Stomach (tissue), 9 donors: ENCODE measurements around the gene SLC7A11. TPM values are rescaled to one million over a fixed set of nuclear protein-coding genes. Genes with fewer than 3 reads are reported as not detected.

Experiments
- DNase-seq, 2 donors: peaks; one replicate each; pipeline versions ENCODE4 v3.0.0 to v3.0.0-alpha.2; 2013 to 2019
- H3K27ac ChIP-seq, 5 donors: fragments of 200-600 bp in 4 of 5; sonication (generic) in 4 of 5; one replicate each; pipeline ENCODE4 v1.5.1; 2013 to 2019; ENCODE audit warnings: mild to moderate bottlenecking in 1 of 5, moderate library complexity in 1 of 5
- H3K27me3 ChIP-seq, 3 donors: fragments of 200-600 bp; sonication (generic); one replicate each; pipeline ENCODE4 v1.5.1; 2017 to 2019; ENCODE audit warnings: mixed run types in 1 of 3
- H3K36me3 ChIP-seq, 4 donors: fragments of 200-600 bp; sonication (generic); 1 replicate in 3 of 4; 2 replicates in 1 of 4; pipeline ENCODE4 v1.5.1; 2016 to 2019
- H3K4me1 ChIP-seq, 4 donors: fragments of 200-600 bp; sonication (generic); one replicate each; pipeline ENCODE4 v1.5.1; 2016 to 2019
- H3K4me3 ChIP-seq, 4 donors: fragments of 200-600 bp; sonication (generic) in 3 of 4; one replicate each; pipeline ENCODE4 v1.5.1; 2016 to 2019; ENCODE audit warnings: mild to moderate bottlenecking in 1 of 4
- H3K9me3 ChIP-seq, 4 donors: fragments of 200-600 bp; sonication (generic); one replicate each; pipeline ENCODE4 v1.5.1; 2016 to 2019
- CTCF ChIP-seq, 7 experiments: fragments of 450-650 bp in 4 of 7; fragments of 200-600 bp in 3 of 7; sonication (generic) in 3 of 7; IDR thresholded peaks; one replicate each; pipeline ENCODE4 v1.5.1; 2016 to 2019; ENCODE audit warnings: antibody characterized with exemption in 7 of 7, control low read depth in 2 of 7, mild to moderate bottlenecking in 1 of 7
- EP300 ChIP-seq: sonication (generic); formaldehyde crosslinking; IDR thresholded peaks from one replicate; pipeline ENCODE4 v1.6.1; 2017; ENCODE audit warnings: antibody characterized with exemption
- POLR2A ChIP-seq, 4 donors: fragments of 450-650 bp; IDR thresholded peaks; one replicate each; pipeline ENCODE4 v1.6.1; 2016; ENCODE audit warnings: antibody characterized with exemption in 4 of 4, control low read depth in 2 of 4, mild to moderate bottlenecking in 1 of 4, moderate library complexity in 1 of 4
- POLR2AphosphoS5 ChIP-seq, 3 donors: sonication (generic); formaldehyde crosslinking; IDR thresholded peaks; one replicate each; pipeline ENCODE4 v1.6.1; 2016; ENCODE audit warnings: antibody characterized with exemption in 3 of 3
- WGBS, 5 donors: extraction: QIAGEN DNeasy Blood & Tissue Kit in 3 of 5; methylation state at CpG; one replicate each; pipeline versions ENCODE4 v1.1.5 to v1.1.7; 2013 to 2018; 5-methylcytosine and 5-hydroxymethylcytosine counted together
- intact Hi-C: fragments of 100-400 bp; cut with DNase I; formaldehyde crosslinking; loops from one replicate; pipeline ENCODE4 v1.15.1; 2023; ENCODE audit warnings: low total_unique reads
- polyA plus RNA-seq, 3 donors: library from polyadenylated mRNA; stranded (reverse); fragments of 200-250 nt; gene quantifications; one replicate each; pipeline ENCODE4 v1.2.3, GENCODE V29; 2013
- total RNA-seq, 5 donors: library from RNA; depleted of rRNA; stranded (reverse); fragments of >200 nt; gene quantifications; one replicate each; pipeline versions ENCODE4 v1.1.0 to v1.2.3, GENCODE V29; 2014 to 2016
- donor health status: healthy with polysubstance abuse.
- donor health status: Bipolar disorder and iron deficiency.
- donor health status: healthy.

The SLC7A11 gene
- total and polyA plus RNA-seq, 8 donors: 0.50 to 15.8 (median 2.3) TPM; not detected in 1

- H3K27ac ChIP-seq: no peak overlapping the region
- TF ChIP-seq POLR2A (IDR thresholded peaks at IDR 0.05) (no peak), EP300 (no peak), POLR2AphosphoS5 (IDR thresholded peaks at IDR 0.05) (no peak), CTCF (IDR thresholded peaks at IDR 0.05) (no peak)
- peak in 1 of 2 donors; percentile 29 for DNase-seq
- H3K4me3 ChIP-seq: no peak overlapping the region
- WGBS, 5 donors: 68 to 80% (median 70%) methylated on average over 3 of the region's 3 CpGs
- H3K27me3 ChIP-seq: no peaks in the 10 kb centered on the region
- no peaks in the 10 kb centered on the region for H3K9me3 ChIP-seq
- intact Hi-C loops: no loop called here
- no peaks in the 10 kb centered on the region for H3K36me3 ChIP-seq
- no peaks in the 10 kb centered on the region for H3K4me1 ChIP-seq
Observed at GRCh38 chr4:138190452-138190858, 51.7 kb downstream of the SLC7A11 start.

GRCh38 chr4:138189206-138189605 is 52.9 kb downstream of the SLC7A11 start:
- DNase-seq: no peak
- 62 to 73% (median 65%) methylated on average over 4 of the region's 4 CpGs for WGBS, 5 donors
- no peaks in the 10 kb centered on the region for H3K36me3 ChIP-seq
- H3K27ac ChIP-seq: no peak overlapping the region
- no peaks in the 10 kb centered on the region for H3K27me3 ChIP-seq
- no peaks in the 10 kb centered on the region for H3K4me1 ChIP-seq
- no peak for TF ChIP-seq POLR2AphosphoS5 (IDR thresholded peaks at IDR 0.05)
- no peak for TF ChIP-seq CTCF (IDR thresholded peaks at IDR 0.05)
- TF ChIP-seq POLR2A (IDR thresholded peaks at IDR 0.05): no peak
- TF ChIP-seq EP300: no peak
- no peak overlapping the region for H3K4me3 ChIP-seq
- no peaks in the 10 kb centered on the region for H3K9me3 ChIP-seq
- intact Hi-C loops: no loop called here

DNA sequence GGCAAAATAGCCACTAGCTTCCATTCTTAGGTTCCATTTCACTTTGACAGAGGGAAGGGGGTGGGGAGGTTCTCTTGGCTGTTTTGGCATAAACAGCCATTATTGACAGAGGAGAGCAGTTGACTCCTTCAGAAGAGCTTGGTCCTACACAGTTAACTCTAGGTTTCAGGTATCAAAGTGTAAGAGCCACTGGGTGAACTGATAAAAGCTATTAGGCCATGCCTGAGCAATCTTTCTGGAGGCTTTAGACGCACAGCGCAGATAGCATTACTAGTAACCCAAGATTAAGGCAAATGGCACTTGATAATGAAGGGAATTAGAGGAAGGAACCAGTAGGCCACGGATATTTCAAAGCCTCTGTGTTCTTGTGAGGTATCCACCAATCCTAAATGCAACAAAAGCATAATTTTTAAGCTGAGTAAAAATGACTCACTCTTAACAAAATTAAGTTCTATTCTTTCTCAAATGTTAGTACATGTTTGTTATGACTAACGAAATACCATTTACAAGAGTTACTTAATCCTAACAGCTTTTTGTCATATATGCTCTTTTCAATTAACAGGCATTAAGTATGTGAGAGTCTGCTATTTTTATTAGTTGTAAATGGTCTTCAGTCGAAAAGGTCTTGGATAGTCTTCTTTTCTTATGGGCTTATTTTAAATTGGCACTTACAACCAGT is 53.6 kb downstream of the SLC7A11 start:
- Histone ChIP-seq H3K9me3 (no peaks in the 10 kb centered on the region), H3K4me1 (no peaks in the 10 kb centered on the region), H3K27ac (no peak overlapping the region), H3K36me3 (no peaks in the 10 kb centered on the region), H3K27me3 (no peaks in the 10 kb centered on the region), H3K4me3 (no peak overlapping the region)
- intact Hi-C loops: no loop called here
- 53 to 71% (median 62%) methylated on average over 5 of the region's 5 CpGs for WGBS, 5 donors
- no peak for DNase-seq
- TF ChIP-seq EP300 (no peak), POLR2A (IDR thresholded peaks at IDR 0.05) (no peak)

- Histone ChIP-seq H3K9me3 (no peaks in the 10 kb centered on the region), H3K36me3 (peaks cover 0 to 5% (median 0%) of the 10 kb centered on the region in 4 donors), H3K4me1 (peaks cover 0 to 13% (median 6%) of the 10 kb centered on the region in 4 donors), H3K27me3 (no peaks in the 10 kb centered on the region), H3K4me3 (no peak overlapping the region), H3K27ac (no peak overlapping the region)
- no peak for TF ChIP-seq POLR2AphosphoS5 (IDR thresholded peaks at IDR 0.05)
- TF ChIP-seq EP300: no peak
- TF ChIP-seq POLR2A (IDR thresholded peaks at IDR 0.05): no peak
- TF ChIP-seq CTCF (IDR thresholded peaks at IDR 0.05): no peak
- no peak for DNase-seq
- WGBS, 5 donors: 80 to 88% (median 85%) methylated on average over 13 of the region's 13 CpGs
- intact Hi-C loops: no loop called here
Observed at GRCh38 chr4:138185859-138186645, 56.1 kb downstream of the SLC7A11 start.
